Right lung (tissue), 10 donors: Measurements from ENCODE around the gene EIF3B. TPM values are rescaled to one million over a fixed set of nuclear protein-coding genes. Genes with fewer than 3 reads are reported as not detected.
"Not testable (repeated sequence)": the region's sequence is repeated elsewhere in the genome, so short reads cannot be mapped to it uniquely, and the experiment has no call there.

Experiments
- DNase-seq, 2 donors: peaks; one replicate each; pipeline ENCODE4 v3.0.0-alpha.2; 2013
- long read RNA-seq, 8 donors: transcript quantifications; one replicate each; lab custom pipeline, GENCODE V29; 2026
- polyA plus RNA-seq, 5 donors: library from polyadenylated mRNA; unstranded; fragments of 120-200 nt; gene quantifications; one replicate each; pipeline versions ENCODE4 v1.2.1 to v1.2.3, GENCODE V29; 2013; ENCODE audit warnings: inconsistent platforms in 1 of 5, low replicate concordance in 1 of 5; ENCODE audit not compliant: insufficient read length in 5 of 5, insufficient read depth in 1 of 5

Gene EIF3B
- 100 to 1,000 TPM; 132 to 155 (median 144) TPM for polyA plus RNA-seq
- long read RNA-seq, donor 1, transcript EIF3B-202 (19 exons, 2,966 nt) = major isoform, 12 of 29 reads
- long read RNA-seq, donor 1, transcript EIF3B-201 (19 exons, 3,055 nt) = minor isoform, 9 of 29 reads
- long read RNA-seq, donor 1, partial matches to known transcripts = 0 of 29 reads
- long read RNA-seq, donor 1, other reads (novel, unspliced or antisense) = 6 of 29 reads
- long read RNA-seq, donor 2, transcript EIF3B-202 (19 exons, 2,966 nt) = major isoform, 13 of 34 reads
- long read RNA-seq, donor 2, partial matches to known transcripts = 11 of 34 reads
- long read RNA-seq, donor 2, other reads (novel, unspliced or antisense) = 5 of 34 reads
- long read RNA-seq, donor 3, transcript EIF3B-202 (19 exons, 2,966 nt) = major isoform, 6 of 18 reads
- long read RNA-seq, donor 3, partial matches to known transcripts = 8 of 18 reads
- long read RNA-seq, donor 3, other reads (novel, unspliced or antisense) = 0 of 18 reads
- long read RNA-seq, donor 4, transcript EIF3B-201 (19 exons, 3,055 nt) = minor isoform, 6 of 16 reads
- long read RNA-seq, donor 4, transcript EIF3B-202 (19 exons, 2,966 nt) = major isoform, 8 of 16 reads
- long read RNA-seq, donor 4, partial matches to known transcripts = 0 of 16 reads
- long read RNA-seq, donor 4, other reads (novel, unspliced or antisense) = 0 of 16 reads
- long read RNA-seq, donor 5, transcript EIF3B-201 (19 exons, 3,055 nt) = minor isoform, 6 of 22 reads
- long read RNA-seq, donor 5, transcript EIF3B-202 (19 exons, 2,966 nt) = major isoform, 9 of 22 reads
- long read RNA-seq, donor 5, partial matches to known transcripts = 0 of 22 reads
- long read RNA-seq, donor 5, other reads (novel, unspliced or antisense) = 6 of 22 reads
- long read RNA-seq, donor 6, transcript EIF3B-201 (19 exons, 3,055 nt) = major isoform, 14 of 49 reads
- long read RNA-seq, donor 6, transcript EIF3B-202 (19 exons, 2,966 nt) = minor isoform, 11 of 49 reads
- long read RNA-seq, donor 6, partial matches to known transcripts = 22 of 49 reads
- long read RNA-seq, donor 6, other reads (novel, unspliced or antisense) = 0 of 49 reads
- long read RNA-seq, donor 7, transcript EIF3B-202 (19 exons, 2,966 nt) = major isoform, 18 of 48 reads
- long read RNA-seq, donor 7, transcript EIF3B-201 (19 exons, 3,055 nt) = minor isoform, 9 of 48 reads
- long read RNA-seq, donor 7, partial matches to known transcripts = 20 of 48 reads
- long read RNA-seq, donor 7, other reads (novel, unspliced or antisense) = 0 of 48 reads
- long read RNA-seq, donor 8, transcript EIF3B-201 (19 exons, 3,055 nt) = major isoform, 6 of 10 reads
- long read RNA-seq, donor 8, partial matches to known transcripts = 0 of 10 reads
- long read RNA-seq, donor 8, other reads (novel, unspliced or antisense) = 0 of 10 reads

DNA sequence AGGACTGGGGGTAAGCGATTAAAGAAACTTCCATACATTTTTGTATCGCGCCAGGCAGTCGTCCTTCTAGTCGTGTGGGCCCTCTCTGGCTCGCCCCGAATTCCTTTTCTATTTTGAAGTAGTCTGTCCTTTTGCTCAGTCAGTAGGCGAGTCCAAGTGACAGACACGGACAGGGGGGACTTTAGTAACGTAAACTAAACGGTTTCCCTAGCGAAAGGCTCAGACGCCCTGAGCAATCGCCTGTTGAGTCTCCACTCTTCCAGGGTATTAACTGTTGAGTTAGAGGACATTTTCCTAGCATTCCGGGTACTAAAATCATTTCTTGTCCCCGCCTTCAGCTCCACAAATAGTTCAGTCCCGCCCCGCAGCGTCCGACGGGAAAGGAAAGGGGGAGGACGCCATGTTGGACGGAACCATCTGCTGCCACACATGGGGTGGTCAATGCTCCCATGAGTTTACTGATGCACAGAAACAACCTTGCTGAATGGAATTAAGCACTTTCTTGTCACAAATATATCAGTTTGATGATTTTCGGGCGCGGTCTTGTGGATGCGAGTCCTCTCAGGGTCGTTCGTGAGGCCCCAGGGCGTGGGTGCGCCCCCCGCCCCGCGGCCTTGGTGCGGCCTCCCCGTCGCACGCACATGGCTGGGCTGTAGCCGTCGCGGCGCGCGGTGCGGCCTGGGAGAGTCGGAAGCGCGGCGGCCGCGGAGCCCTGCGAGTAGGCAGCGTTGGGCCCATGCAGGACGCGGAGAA, at the start of gene EIF3B:
Gene EIF3B (plus strand): TSS at position 642 of the 753 bp plus-strand sequence. CDS start 95 bp downstream, at position 737.
- peak; percentile 98 for DNase-seq

DNA sequence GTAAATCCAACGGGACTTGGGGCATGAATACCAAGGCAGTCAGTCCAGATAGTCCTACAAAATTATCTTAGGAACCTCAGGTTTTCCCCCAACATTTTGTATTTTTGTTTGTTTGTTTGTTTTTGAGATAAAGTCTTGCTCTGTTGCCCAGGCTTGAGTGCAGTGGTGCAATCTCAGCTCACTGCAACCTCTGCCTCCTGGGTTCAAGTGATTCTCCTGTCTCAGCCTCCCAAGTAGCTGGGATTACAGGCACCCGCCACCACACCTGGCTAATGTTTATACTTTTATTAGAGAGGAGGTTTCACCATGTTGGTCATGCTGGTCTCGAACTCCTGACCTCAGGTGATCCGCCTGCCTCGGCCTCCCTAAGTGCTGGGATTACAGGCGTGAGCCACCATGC, 49.4 kb upstream of the EIF3B start:
- DNase-seq = not testable (repeated sequence)

DNA sequence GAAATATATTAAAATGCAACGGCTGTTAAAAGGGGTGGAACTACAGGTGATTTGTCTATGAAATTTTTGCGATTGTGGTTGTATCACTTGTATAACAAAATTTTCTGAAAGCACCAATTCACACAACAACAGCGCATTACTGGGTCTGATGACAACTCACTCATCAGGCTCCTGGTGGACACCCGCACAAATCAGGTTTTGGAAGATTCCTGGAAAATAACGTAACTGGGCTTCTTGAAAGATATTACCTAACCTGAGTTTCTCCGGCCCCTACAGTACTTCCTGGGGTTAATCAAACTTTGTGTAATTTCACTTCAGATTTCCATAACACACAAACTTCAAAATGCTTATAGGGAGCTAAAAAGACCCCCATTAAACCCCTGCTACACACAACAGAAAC, 47.9 kb upstream of the EIF3B start:
- no peak for DNase-seq

- no peak for DNase-seq
Observed at GRCh38 chr7:2307690-2308107, 46.9 kb upstream of the EIF3B start.

GRCh38 chr7:2309889-2310331, 44.7 kb upstream of the EIF3B start:
- no peak for DNase-seq

- DNase-seq = no peak
Observed at GRCh38 chr7:2312267-2312929, 42.2 kb upstream of the EIF3B start.

GRCh38 chr7:2313450-2314208, 41.0 kb upstream of the EIF3B start:
- DNase-seq = no peak

- DNase-seq = peak; percentile 77 to 80
Observed at GRCh38 chr7:2314209-2314955, 40.2 kb upstream of the EIF3B start, which contains the start of gene SNX8. TSS of gene SNX8 (minus strand) at chr7:2314441. CDS start at chr7:2314421, 20 bp downstream.

DNA sequence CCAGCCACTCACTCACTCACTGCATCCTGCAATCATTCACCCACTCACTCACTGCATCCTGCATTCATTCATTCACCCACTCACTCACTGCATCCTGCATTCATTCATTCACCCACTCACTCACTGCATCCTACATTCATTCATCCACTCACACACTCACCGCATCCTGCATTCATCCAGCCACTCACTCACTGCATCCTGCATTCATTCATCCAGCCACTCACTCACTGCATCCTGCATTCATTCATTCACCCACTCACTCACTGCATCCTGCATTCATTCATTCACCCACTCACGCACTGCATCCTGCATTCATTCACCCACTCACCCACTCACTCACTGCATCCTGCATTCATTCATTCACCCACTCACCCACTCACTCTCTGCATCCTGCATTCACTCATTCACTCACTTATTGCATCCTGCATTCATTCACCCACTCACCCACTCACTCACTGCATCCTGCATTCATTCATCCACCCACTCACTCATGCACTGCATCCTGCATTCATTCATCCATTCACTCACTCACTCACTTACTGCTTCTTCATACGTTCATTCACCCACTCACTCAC, 39.6 kb upstream of the EIF3B start:
- DNase-seq = not testable (repeated sequence)

- no peak for DNase-seq
Observed at GRCh38 chr7:2315787-2316186, 38.8 kb upstream of the EIF3B start.

GRCh38 chr7:2316578-2316977, 38.0 kb upstream of the EIF3B start:
- DNase-seq = no peak

- DNase-seq = no peak
Observed at GRCh38 chr7:2317556-2318293, 36.9 kb upstream of the EIF3B start.

- DNase-seq = no peak
Observed at GRCh38 chr7:2321020-2321419, 33.6 kb upstream of the EIF3B start.

DNA sequence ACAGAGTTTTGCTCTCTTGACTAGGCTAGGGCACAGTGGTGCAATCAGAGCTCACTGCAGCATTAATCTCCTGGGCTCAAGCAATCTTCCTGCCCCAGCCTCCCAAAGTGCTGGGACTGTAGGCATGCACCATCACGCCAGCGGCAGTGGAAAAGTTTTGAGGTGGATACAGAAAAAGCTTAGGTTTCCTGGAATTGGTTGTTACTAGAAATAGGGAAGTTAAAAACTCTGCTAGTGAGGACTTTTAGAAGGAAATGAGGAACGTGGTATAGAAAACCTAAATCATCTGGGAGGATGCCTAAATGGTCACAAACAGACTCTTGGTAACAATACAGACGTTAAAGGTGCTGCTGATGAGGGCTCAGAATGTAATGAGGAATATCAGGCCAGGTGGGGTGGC, 29.5 kb upstream of the EIF3B start:
- no peak for DNase-seq

- DNase-seq = no peak
Observed at GRCh38 chr7:2326951-2327350, 27.7 kb upstream of the EIF3B start.

DNA sequence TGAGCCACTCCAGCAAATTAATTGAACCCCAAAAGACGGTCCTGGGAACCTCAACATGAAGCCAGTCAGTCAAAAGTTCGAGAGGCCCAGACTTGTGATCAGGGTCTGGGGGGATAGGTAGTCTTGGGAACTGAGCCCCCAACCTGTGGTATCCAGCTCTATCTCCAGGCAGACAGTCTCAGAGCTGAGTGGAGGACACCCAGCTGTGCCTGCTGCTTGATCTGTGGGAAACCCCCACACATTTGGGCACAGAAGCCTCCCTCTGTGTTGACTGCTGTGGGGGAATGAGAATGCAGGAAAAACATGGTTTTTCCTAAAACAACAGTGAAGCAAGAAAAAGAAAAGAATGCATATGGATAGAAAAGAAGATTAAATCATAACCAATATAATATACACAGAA, 24.1 kb upstream of the EIF3B start:
- no peak for DNase-seq

DNA sequence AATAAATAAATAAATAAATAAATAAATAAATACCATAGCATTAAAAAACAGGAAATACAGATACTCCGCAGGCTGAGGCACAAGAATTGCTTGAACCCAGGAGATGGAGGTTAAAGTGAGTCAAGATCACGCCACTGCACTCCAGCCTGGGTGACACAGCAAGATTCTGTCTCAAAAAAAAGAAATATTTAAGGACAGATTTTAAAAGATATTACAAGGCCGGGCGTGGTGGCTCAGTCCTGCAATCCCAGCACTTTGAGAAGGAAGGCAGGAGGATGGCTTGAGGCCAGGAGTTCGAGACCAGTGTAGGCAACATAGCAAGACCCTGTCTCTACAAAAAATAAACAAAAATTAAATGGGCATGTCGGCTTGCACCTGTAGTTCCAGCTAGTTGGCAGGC, 22.9 kb upstream of the EIF3B start:
- no peak for DNase-seq
